GM18517 (cell line): ENCODE measurements around the gene TMC1.

Experiments used
- ATAC-seq: cut with Tn5 transposase; IDR thresholded peaks from one replicate; pipeline ENCODE4 v1.9.1; 2021; ENCODE audit warnings: mild to moderate bottlenecking, moderate library complexity; ENCODE audit not compliant: unreplicated experiment

The TMC1 gene

GRCh38 chr9:72665421-72665820, 144.0 kb downstream of the TMC1 start:
- no peak for ATAC-seq

- ATAC-seq = no peak
Measured at GRCh38 chr9:72667181-72667580, 145.8 kb downstream of the TMC1 start.

GRCh38 chr9:72674961-72675360, 153.6 kb downstream of the TMC1 start:
- no peak for ATAC-seq

- ATAC-seq = no peak
Measured at GRCh38 chr9:72675586-72675985, 154.2 kb downstream of the TMC1 start.

- no peak for ATAC-seq
Measured at GRCh38 chr9:72680593-72681282, 159.3 kb downstream of the TMC1 start.

- no peak for ATAC-seq
Measured at GRCh38 chr9:72681283-72681630, 159.8 kb downstream of the TMC1 start.

- no peak for ATAC-seq
Measured at GRCh38 chr9:72684615-72685014, 163.2 kb downstream of the TMC1 start.

- no peak for ATAC-seq
Measured at GRCh38 chr9:72685911-72686310, 164.5 kb downstream of the TMC1 start.

GRCh38 chr9:72687331-72687730, 165.9 kb downstream of the TMC1 start:
- no peak for ATAC-seq

GRCh38 chr9:72691671-72692070, 170.3 kb downstream of the TMC1 start:
- ATAC-seq = no peak

GRCh38 chr9:72695365-72695764, 174.0 kb downstream of the TMC1 start:
- ATAC-seq = no peak

GRCh38 chr9:72696511-72696910, 175.1 kb downstream of the TMC1 start:
- ATAC-seq = no peak

- no peak for ATAC-seq
Measured at GRCh38 chr9:72701510-72701909, 180.1 kb downstream of the TMC1 start.

- ATAC-seq = no peak
Measured at GRCh38 chr9:72703574-72703973, 182.2 kb downstream of the TMC1 start.

- no peak for ATAC-seq
Measured at GRCh38 chr9:72704688-72705375, 183.4 kb downstream of the TMC1 start.

- no peak for ATAC-seq
Measured at GRCh38 chr9:72718503-72718902, 197.1 kb downstream of the TMC1 start.

- ATAC-seq = no peak
Measured at GRCh38 chr9:72721067-72721466, 199.7 kb downstream of the TMC1 start.

- ATAC-seq = no peak
Measured at GRCh38 chr9:72726947-72727346, 205.5 kb downstream of the TMC1 start.

GRCh38 chr9:72728031-72728770, 206.8 kb downstream of the TMC1 start:
- ATAC-seq = no peak

- no peak for ATAC-seq
Measured at GRCh38 chr9:72733895-72734294, 212.5 kb downstream of the TMC1 start.

GRCh38 chr9:72734631-72735030, 213.2 kb downstream of the TMC1 start:
- ATAC-seq = no peak

GRCh38 chr9:72743836-72744235, 222.4 kb downstream of the TMC1 start:
- no peak for ATAC-seq
